ENCODE results near the gene CPED1.
"Not testable (repeated sequence)": the region's sequence is repeated elsewhere in the genome, so short reads cannot be mapped to it uniquely, and the experiment has no call there.

The CPED1 gene

DNA sequence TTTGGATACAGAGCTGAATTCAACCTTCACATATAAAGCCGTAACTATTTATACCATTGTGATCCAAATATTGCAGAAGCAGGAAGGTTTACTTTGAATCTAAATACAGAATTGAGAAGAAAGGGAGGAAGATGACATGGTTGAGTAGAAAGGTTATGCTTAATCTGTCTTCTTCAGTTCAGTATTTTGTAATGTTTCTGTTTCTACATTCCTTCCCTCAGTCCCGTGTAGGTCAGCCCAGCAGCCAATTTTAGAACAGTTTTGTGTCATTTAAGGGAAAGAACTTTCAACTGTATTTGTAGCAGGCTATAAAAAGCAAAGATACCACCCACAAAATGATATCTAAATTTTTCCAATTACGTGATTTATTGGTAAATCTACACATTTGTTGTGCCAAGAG, 97.4 kb downstream of the CPED1 start:
- no peak for DNase-seq (ENCODE audit: low read depth in 2 of 2)

DNA sequence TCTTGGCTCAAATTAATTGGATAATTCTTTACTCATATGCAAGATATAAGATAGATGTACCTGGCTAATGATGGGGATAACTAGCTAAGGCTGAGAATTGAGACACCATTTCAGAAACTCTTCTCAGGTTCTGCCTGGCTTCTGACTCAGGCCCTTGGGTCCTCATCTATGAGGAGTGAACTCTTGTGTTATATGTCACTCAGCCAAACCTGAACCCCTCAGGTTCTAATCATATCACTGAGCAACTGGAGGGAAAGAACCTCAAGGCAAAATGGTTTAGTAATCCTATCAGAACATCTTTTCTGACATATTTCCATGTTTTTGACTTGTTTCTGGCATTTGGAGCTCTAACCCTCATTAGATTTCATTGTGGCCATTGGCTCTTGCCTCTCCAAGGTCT, 100.4 kb downstream of the CPED1 start:
- no peak for DNase-seq (ENCODE audit: low read depth in 2 of 2)

GRCh38 chr7:121094829-121095228, 106.3 kb downstream of the CPED1 start:
- DNase-seq (ENCODE audit: low read depth in 2 of 2): no peak

GRCh38 chr7:121097577-121097976, 109.1 kb downstream of the CPED1 start:
- DNase-seq (ENCODE audit: low read depth in 2 of 2): no peak

GRCh38 chr7:121099572-121099971, 111.1 kb downstream of the CPED1 start:
- DNase-seq (ENCODE audit: low read depth in 2 of 2): no peak

- DNase-seq (ENCODE audit: low read depth in 2 of 2): no peak
Observed at GRCh38 chr7:121101083-121101482, 112.6 kb downstream of the CPED1 start.

GRCh38 chr7:121101621-121102020, 113.1 kb downstream of the CPED1 start:
- no peak for DNase-seq (ENCODE audit: low read depth in 2 of 2)

DNA sequence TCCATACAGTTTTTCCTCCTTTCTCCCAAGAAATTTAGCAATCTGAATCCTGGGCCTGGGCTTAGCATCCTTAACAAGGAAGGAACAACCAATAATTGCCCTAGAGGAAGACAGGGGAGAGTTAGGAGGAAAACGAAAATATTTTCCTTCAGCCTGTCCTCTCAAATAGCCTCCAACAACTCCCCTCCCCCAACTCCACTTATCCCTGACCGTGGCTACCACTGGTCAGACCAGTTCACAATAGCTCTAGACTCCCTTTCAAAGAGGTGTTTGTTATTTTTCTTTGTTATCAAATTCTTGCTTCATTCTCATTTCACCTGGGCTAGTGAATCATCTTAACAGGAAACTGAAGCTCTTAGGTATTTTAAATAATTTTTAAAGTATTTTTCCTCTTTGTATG, 114.1 kb downstream of the CPED1 start:
- no peak for DNase-seq (ENCODE audit: low read depth in 2 of 2)

- DNase-seq (ENCODE audit: low read depth in 2 of 2): no peak
Observed at GRCh38 chr7:121103086-121103485, 114.6 kb downstream of the CPED1 start.

GRCh38 chr7:121103579-121103978, 115.1 kb downstream of the CPED1 start:
- DNase-seq (ENCODE audit: low read depth in 2 of 2): no peak

DNA sequence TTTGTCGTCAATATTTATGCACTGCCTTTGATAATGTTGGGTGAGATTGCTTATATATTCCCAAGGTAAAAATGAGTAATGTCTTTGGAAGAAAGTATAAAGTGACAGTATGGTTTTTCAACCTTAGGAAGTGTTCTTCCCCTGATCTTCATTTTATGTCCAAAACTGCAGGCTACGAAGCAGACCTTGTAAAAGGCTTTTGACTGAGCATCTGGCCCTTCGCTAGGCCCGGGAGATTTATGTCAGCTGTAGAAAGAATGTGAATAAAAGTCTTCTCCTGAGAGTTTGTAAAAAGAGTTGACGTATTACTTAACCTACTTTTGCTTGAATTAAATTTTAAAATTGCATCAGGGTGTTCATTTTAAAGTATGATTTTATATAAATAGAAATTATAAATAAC, 116.8 kb downstream of the CPED1 start:
- DNase-seq (ENCODE audit: low read depth in 2 of 2): no peak

- no peak for DNase-seq (ENCODE audit: low read depth in 2 of 2)
Observed at GRCh38 chr7:121107923-121108498, 119.5 kb downstream of the CPED1 start.

- DNase-seq (ENCODE audit: low read depth in 2 of 2): no peak
Observed at GRCh38 chr7:121109145-121109544, 120.6 kb downstream of the CPED1 start.

GRCh38 chr7:121113288-121113687, 124.8 kb downstream of the CPED1 start:
- DNase-seq (ENCODE audit: low read depth in 2 of 2): no peak

GRCh38 chr7:121116396-121116795, 127.9 kb downstream of the CPED1 start:
- no peak for DNase-seq (ENCODE audit: low read depth in 2 of 2)

DNA sequence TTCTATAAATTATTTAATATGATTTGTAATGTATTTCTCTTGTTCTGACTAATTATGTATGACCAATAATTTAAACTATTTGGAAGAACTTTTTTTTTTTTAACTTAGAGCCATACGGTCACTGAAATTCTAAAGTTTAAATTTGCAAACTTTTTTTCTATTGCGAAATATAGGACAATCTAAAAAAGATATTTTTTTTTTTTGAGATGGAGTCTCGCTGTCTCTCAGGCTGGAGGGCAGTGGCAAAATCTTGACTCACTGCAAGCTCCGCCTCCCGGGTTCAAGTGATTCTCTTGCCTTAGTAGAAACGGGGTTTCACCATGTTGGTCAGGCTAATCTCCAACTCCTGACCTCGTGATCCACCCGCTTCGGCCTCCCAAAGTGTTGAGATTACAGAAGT, 130.5 kb downstream of the CPED1 start:
- DNase-seq (ENCODE audit: low read depth in 2 of 2): no peak

- no peak for DNase-seq (ENCODE audit: low read depth in 2 of 2)
Observed at GRCh38 chr7:121123032-121123431, 134.5 kb downstream of the CPED1 start.

DNA sequence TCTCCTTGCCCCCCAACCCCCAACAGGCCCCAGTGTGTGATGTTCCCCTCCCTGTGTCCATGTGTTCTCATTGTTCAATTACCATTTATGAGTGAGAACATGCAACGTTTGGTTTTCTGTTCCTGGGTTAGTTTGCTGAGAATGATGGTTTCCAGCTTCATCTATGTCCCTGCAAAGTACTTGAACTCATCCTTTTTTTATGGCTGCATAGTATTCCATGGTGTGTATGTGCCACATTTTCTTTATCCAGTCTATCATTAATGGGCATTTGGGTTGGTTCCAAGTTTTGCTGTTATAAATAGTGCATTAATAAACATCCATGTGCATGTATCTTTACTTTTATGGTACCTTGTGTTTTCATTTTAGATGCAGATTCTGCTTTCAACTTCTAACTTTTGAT, 136.9 kb downstream of the CPED1 start:
- DNase-seq (ENCODE audit: low read depth in 2 of 2): not testable (repeated sequence)

- no peak for DNase-seq (ENCODE audit: low read depth in 2 of 2)
Observed at GRCh38 chr7:121126201-121126600, 137.7 kb downstream of the CPED1 start.

DNA sequence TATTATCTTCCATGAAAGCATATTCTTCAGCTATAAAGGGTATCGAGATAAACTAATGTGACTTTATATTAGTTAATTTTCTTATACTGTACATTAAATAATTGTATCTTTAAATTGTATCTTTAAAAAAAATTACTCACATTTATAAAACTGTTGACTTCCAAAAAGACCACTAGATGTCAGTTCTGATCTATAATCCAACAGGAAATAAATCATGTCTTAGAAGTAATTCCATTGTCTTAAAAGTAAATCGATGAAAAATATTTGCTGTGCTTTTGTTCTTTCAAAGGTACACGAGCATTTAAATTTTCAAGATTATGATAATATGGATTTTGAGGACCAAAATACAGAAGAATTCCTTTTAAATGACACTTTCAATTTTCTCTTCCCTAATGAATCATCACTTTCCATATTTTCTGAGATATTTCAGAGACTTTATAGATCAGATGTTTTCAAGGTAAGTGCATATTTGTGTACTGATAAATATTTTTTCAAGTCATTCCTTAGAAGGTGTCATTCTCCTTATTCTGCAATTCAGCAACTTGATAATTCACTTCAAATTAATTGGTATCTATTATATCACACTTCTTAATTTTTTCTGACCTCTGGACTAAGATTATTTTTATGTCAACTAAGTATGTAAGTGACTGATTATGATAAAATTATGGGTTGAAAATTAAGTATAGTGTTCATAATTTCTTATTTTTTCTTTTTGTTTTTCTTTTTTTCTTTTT, 138.5 kb downstream of the CPED1 start:
- DNase-seq (ENCODE audit: low read depth in 2 of 2): no peak

DNA sequence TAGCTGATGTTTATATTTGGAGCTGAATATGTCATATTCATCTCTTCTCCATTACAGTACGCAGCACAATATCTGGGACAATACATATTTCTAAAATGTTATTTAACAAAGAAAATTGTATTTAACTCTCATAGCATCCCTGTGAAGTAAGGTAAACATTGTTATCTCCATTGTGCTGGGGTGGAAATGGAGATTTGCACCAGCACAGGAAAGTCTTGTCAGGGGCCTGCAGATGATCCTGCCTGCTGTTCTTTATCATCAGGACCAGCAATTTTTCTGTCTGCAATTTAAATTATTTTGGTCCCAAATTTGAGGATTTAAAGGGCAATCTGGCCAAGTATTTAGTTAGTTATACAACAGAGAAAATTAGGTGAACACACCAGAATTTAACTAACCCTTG, 144.4 kb downstream of the CPED1 start:
- no peak for DNase-seq (ENCODE audit: low read depth in 2 of 2)

DNA sequence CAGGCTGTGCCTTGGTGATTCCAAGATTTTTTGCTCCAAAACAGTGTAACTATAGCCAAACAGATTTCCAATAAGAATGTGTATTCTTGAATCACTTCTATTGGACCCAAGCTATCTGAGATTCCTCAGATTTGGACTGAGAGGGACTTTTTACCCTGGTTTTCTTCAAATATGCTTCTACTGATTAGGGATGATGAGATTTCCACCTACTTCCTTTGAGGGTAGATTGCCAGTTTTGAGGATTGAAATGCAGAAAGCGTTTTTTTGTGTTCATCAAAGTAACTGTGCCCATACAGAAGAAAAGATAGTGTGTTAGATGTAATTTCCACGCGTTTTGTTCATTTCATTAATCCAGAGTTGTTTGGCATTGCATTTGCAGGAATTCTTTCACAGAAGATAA, 144.9 kb downstream of the CPED1 start:
- DNase-seq (ENCODE audit: low read depth in 2 of 2): no peak

DNA sequence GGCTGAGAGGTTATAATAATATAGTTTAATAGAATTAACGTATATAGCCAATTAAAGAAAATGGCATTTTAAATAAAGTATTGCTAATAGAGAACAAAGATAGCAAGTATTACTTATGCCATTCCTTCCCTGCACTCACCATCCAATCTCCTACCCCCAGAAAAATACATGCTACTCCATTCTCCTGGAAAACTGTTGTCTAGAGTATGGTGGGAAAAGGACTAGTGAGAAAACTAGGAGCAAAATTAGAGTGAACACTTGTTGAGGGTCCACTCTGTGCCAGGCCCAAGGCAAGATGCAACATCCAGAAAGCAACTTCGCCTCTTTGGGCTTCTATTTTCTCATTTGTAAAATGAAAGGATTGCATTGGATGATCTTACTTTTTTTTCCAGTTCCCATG, 149.1 kb downstream of the CPED1 start:
- no peak for DNase-seq (ENCODE audit: low read depth in 2 of 2)
